GM19324 (cell line): ENCODE results near the gene CHST8.
"Not testable (repeated sequence)": the region's sequence is repeated elsewhere in the genome, so short reads cannot be mapped to it uniquely, and the experiment has no call there.

ENCODE experiments used
- ATAC-seq: cut with Tn5 transposase; IDR thresholded peaks from one replicate; pipeline ENCODE4 v1.9.1; 2021; ENCODE audit warnings: mild to moderate bottlenecking, moderate library complexity; ENCODE audit not compliant: unreplicated experiment, low FRiP score

CHST8 gene

DNA sequence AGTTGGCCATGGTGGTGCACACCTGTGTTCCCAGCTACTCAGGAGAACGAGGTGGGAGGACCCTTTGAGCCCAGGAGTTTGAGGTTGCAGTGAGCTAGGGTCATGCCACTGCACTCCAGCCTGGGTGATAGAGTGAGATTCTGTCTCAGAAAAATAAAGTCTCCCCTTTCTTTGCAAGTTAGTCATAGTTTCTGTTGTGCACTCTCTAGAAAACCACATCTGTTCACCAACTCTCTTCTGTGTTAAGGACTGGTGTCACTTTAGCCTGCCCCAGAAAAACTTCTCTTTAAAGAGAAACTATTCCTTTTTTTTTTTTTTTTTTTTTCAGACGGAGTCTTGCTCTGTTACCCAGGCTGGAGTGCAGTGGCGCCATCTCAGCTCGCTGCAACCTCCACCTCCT is 4.9 kb upstream of the CHST8 start:
- ATAC-seq = no peak

- ATAC-seq = not testable (repeated sequence)
Observed at GRCh38 chr19:33618363-33618762, 3.4 kb upstream of the CHST8 start.

- no peak for ATAC-seq
Observed at GRCh38 chr19:33618884-33619283, 2.9 kb upstream of the CHST8 start.

- no peak for ATAC-seq
Observed at GRCh38 chr19:33620611-33621010, 1.1 kb upstream of the CHST8 start.

DNA sequence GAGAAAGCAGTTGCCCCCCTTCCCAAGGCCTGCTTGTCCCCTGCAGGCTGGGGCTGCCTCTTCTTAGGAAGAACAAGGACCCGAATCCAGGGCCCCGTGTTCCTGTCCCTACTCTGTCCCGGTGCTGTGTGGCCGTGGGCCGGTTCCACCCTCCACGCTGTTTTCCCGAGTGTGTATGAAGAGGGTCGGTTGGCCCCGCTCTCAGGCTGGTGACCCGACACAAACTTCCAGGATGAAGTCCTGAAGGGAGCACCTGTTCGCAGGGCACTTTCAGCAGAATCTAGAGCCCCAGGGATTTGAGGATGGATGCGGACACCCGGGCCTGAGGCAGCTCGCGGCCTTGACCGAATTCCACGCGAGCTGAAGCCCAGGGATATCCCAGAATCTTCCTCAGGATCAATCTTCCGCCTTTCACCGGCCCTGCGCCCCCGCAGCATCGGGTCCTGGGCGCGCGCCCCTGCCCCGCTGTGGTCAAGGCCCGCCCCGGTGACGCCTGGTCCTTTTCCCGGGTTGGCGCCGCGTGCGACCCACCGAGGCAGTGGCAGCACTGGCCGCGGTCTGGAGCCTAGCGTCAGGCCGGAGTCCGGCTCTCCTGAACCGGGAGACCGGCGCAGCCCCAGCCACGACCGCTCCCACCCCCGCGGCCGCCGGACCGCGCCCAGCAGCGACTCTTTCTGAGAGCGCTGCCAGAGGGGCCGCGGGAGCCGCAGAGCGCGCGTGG is 528 bp upstream of the CHST8 start:
- no peak for ATAC-seq

GRCh38 chr19:33622505-33622808 is 704 bp downstream of the CHST8 start:
- ATAC-seq = no peak

DNA sequence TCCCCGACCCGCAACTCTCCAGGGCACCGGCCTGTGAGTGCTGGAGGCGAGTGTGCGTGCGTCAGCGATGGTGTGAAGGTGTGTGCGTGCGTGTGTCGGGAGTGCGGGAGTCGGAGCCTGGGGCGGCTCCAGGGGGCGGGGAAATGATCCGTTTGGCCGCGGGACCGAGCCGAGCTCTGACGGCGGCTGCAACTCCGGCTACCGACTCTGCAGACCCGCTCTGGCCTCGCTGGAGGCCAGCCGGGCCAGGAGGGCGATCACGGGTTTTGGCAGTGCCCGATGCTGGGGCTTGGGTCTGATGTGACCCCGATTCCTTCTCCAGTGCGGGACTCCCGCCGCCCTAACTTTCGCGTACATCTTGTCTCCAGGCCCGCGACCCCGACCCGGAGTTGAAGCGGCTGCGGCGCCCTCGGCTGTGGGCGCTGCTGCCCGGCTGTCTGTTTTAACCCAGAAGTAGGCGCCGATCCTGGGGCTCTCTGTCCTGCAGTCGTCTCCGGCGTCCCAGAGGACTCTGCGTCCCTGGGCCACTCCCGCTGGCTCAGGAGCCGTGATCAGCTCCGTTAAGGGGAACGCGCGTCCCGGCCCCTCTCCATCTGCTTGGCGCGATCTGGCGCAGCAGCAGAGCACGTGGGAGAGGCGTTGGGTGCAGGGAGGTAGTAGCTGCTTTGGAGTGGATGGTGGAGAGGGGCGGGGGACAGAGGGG is 1.2 kb downstream of the CHST8 start:
- ATAC-seq = no peak

- ATAC-seq = no peak
Observed at GRCh38 chr19:33624586-33624985, 2.8 kb downstream of the CHST8 start.

DNA sequence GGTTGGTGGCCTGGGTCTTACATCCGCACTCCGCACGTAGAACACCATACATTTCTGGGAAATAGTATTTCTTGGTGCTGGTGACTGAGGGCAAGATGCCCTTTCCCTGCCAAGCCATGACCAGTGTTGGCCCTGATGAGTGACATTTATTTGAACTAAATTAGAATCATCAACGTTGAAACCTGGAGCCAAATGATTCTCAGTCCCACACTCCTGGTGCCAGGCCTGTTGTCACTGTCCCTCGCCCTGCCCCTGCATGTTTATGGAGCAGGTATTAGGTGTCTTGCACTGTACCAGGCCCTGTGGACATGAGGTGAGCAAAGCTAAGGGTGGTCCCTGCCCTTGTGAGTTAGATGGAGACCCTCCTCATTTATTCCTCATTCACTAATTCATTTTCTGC is 5.8 kb downstream of the CHST8 start:
- ATAC-seq = no peak

DNA sequence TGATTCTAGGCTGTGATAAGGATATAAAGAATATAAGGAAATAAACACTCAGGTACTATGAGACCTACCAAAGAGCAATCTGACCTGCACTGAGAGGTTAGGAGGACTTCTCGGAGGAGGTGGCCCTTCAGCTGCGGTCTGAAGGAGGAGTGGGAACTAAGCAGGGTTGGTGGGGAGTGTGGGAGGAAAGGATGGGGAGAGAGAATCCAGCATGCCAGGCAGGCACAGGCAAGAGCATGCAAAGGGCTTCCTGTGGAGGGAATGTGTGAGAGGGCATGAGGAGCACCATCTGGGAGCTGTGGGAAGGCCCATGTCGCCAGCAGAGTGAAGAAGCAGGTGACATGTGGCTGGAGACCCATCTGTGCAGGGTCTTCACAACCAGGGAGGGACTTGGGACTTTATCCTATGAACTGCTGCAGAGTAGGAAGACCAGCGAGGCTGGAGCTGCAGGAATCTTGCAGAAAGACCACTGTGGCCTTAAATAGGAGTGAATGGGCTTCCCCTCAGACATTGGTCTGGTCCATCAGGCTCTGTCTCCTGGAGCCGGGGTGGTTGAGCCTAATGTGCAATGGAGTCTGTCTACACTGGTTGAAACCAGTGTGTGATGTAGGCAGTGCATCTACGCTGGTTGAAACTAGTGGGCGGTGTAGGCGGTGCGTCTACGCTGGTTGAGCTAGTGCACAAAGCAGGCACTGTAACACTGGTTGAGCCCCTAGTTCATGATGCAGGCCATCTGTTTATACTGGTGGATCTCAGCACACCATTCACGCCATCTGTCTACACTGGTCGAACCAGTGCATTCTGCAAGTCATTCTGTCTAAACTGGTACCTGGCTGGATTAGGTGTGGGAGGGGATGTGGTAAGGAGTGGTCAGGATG is 6.4 kb downstream of the CHST8 start:
- no peak for ATAC-seq

DNA sequence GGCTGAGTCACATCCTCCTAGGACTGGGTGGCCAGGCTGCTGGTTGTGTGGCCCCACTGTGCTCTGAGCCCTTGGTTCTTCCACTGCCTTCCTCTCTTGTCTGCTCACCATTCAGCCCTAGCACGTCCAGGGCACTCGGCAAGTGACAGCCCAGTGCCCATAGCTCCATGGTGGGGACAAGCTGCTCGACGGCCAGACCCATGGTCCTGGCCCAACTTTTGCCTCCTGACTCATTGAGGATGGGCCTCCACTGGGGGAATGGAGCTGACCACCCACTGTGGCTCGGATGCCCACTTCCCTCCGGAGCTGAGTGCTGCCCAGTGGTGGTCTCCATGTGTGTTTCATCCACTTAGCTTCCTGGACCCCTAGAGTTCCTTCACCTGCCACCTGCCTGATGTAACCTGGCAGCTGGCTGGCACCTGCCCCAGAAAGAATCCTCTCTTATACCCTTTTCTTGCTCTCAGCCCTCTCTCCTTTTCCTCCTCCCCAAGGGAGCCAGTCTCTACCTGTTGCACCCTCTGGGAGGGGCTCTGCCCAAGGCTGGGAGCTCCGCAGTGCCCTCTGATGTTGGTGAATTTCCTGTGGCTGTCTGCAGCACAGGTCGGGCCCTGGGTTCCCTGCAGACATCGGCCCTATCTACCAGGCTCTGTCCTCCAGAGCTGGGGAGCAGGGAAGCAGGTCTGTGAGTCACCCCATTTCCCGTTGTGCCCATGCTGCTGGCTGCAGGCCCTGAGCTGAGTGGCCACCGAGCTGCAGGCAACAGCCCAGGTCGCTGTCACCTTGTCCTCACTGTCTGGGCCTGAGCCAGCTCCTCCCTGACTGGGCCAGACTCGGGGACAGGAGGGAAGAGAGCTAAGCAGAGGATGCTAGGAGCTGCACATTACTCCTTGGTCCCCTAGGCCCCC is 7.4 kb downstream of the CHST8 start:
- no peak for ATAC-seq

GRCh38 chr19:33629826-33630375 is 8.1 kb downstream of the CHST8 start:
- ATAC-seq = no peak

DNA sequence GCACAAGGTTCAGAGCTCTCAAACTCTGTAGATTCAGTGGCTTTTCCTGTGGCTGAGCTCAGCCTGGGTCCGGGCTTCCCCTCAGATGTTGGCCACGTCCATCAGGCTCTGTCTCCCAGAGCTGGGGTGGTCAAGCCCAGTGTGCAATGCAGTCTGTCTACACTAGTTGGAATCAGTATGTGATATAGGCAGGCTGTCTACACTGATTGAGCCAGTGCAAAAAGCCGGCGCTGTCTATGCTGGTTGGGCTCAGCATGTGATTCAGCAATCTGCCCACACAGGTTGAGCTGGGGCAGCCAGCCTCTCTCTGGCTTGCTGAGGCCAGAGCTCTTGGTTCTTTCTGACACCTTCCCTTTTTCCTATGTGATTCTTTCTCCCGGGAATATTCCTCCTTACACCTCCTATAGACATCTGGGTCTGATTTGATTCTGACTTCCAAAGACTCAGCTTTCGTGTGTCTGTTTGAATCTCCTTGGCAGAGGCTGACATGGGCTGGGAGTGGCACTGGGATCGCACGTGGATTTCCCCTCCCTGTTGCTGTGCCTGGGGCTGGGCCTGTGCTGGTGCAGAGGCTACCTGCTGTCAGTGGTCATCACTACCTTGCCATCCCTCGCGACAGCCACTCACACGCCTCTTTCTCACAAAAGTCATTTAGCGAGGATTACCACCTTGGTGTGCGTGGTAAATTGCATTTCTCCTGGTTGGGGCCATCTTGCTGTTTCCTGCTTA is 9.3 kb downstream of the CHST8 start:
- no peak for ATAC-seq

DNA sequence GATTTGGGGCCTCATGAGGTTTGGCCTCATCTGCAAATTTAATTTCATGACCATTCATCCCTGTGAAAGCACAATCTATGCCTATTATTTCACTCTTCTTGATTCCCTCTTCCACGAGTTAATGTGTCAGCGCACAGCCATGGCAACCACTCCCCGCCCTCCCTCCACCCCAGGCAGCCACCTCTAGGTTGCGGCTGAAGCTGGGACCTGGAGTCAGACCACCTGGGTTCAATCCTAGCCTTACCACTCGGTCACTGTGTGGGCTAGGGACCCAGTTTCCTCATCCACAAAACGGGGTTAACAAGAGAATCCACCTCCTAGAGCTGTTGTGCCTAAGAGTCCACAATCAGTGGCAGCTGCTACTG is 9.8 kb downstream of the CHST8 start:
- no peak for ATAC-seq

- ATAC-seq = no peak
Observed at GRCh38 chr19:33634361-33635091, 12.8 kb downstream of the CHST8 start.

GRCh38 chr19:33638167-33639034 is 16.6 kb downstream of the CHST8 start:
- ATAC-seq = no peak

DNA sequence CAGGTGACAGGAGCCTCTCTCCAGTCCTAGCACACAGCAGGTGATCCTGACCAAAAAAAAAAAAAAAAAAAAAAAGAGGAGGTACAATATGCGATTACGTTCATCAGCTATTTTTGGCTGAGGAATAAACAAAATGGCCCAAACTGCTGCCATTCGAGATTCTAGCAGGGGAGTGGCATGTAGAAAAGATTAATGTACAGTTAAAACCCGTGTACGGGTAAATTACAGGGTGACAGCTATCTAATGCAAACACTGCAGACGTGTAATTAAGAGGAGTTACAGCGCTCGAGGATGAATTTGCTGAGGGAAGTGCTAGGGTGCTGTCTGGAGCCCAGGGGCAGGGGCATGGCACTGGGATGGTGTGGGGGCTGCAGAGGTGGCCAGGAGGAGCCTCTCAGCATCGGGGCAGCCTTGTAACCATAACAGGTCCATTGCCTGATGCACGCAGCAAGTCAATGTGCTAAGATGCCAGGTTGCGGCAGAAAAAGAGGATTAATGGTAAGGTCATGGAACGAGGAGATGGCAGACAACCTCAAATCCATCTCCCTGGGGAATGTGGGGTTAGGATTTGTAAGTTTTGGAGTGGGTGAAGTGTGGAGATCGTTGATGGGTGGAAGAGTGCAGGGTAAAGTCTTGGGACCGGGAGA is 17.4 kb downstream of the CHST8 start:
- ATAC-seq = no peak
